Hematopoietic multipotent progenitor cell treated with erythropoietin and hydrocortisone succinate and interleukin-3 and kit ligand, for 6 days (in vitro differentiated cells): ENCODE results near the gene RABEP2.
"Not testable (repeated sequence)": the region's sequence is repeated elsewhere in the genome, so short reads cannot be mapped to it uniquely, and the experiment has no call there.

Experiments used
- DNase-seq: peaks from one replicate; pipeline ENCODE4 v3.0.0-alpha.2; 2015

Gene RABEP2

DNA sequence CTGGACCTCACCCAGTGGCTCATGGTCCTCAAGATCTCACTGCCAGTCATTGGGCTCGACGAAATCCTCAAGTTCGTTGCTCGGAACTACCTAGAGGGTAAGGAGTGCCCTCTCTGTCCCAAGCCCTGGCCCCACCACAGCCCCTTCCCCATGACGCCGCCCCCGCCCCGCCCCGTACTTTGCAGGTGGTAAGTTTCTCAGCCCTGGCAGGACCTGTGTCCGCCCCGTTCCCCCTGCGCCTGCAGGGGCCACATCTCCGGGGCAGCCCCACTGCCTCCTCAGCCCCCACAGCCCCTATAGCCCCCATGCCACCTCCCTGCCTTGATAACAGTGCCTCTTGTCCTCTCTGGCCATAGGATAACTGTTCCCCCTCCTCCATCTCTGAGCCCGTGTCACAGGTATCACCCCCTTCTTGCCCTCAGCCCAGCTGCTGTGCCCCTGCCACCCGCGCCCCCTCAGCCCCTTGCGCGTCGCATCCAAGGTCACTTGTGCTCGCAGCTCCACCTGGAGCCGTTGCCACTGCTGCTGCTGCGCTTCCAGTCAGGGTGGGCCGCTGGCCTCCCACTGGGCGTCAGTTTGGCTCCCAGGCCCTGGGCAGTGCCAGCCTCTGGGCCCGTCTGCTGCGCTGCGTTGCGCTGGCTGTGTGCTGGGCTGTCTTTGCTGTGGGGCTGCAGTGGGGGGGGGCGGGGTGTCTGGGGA lies 21.5 kb downstream of the RABEP2 start:
- DNase-seq, result no peak

DNA sequence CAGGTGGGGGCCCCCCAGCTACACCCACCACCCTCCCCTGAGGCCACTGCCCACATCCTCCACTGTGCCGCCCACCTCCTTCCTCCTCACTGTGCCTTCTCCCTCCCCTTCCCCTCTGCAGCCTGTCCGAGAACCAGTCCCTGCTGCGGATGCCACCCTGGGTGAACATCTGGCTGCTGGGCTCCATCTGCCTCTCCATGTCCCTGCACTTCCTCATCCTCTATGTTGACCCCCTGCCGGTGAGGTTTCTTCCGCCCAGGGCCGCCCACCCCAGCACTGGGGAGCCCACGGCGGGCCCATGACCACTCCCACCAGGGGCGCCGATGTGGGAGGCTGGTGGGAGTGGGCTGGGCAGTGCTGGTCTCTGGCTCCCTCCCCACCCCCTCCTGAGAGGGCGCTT lies 22.1 kb downstream of the RABEP2 start:
- DNase-seq, result no peak

DNA sequence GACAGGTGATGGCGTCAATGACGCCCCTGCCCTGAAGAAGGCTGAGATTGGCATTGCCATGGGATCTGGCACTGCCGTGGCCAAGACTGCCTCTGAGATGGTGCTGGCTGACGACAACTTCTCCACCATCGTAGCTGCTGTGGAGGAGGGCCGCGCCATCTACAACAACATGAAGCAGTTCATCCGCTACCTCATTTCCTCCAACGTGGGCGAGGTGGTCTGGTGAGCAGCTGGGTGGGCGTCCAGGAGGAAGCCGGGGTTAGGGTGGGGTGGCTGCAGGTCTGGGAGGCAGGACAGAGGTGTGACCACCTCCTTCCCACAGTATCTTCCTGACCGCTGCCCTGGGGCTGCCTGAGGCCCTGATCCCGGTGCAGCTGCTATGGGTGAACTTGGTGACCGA lies 23.2 kb downstream of the RABEP2 start:
- DNase-seq, result no peak

DNA sequence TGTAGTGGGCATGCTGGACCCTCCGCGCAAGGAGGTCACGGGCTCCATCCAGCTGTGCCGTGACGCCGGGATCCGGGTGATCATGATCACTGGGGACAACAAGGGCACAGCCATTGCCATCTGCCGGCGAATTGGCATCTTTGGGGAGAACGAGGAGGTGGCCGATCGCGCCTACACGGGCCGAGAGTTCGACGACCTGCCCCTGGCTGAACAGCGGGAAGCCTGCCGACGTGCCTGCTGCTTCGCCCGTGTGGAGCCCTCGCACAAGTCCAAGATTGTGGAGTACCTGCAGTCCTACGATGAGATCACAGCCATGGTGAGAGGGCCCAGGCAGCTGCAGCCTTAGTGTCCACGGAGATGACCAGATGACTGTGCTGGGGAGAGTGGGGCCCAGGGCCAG lies 24.4 kb downstream of the RABEP2 start:
- DNase-seq, result no peak

DNA sequence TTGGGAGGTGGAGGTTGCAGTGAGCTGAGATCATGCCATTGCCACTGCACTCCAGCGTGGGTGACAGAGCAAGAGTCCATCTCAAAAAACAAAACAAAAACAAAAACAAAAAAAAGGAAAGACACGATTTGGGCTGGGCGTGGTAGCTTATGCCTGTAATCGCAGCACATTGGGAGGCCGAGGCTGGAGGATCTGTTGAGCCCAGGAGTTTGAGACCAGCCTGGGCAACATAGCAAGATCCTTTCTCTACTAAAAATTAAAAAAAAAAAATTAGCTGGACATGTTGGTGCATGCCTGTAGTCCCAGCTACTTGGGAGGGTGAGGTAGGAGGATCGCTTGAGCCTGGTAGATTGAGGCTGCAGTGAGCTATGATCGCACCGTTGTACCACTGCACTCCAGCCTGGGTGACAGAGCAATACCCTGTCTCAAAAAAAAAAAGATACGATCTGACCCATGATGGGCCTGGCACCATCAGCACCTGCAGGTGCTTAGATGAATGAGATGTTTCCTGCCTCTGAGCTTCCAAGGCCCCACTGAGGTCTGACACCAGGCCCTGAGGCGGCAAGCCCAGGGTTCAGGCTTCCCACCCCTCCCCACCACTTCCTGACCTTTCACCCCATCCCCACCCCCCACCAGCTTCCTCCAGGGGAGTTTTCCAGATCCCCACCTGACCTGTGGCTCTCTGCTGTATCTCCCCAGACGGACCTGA lies 25.0 kb downstream of the RABEP2 start:
- DNase-seq, result no peak

DNA sequence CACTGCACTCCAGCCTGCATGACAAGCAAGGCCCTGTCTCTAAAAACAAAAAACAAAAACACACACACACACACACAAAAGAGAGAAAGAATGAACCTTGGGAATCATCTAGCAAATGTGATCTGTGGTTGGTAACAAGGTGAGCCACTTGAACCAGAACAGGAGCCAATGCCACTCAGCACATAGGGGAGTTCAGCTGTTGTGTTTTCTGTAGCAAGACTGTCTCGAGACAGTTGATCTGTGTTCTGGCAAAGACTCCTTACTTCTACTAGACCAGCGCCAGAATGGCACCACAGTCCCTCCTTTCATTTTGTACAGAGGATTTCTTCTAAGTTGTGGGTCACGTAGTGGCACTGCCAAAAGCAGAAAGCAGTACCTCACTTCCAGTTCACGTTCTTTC lies 26.1 kb downstream of the RABEP2 start:
- no peak for DNase-seq

DNA sequence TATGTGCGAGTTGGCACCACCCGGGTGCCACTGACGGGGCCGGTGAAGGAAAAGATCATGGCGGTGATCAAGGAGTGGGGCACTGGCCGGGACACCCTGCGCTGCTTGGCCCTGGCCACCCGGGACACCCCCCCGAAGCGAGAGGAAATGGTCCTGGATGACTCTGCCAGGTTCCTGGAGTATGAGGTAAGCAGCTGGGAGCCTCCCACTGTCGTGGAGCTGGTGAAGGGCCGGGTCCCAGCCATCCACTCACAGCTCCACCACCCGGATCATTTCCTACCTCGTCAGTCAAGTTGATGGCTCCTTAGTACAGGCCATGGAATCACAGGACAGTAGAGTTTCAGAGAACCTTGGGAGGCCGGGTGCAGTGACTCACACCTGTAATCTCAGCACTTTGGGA lies 26.8 kb downstream of the RABEP2 start:
- DNase-seq, result no peak

DNA sequence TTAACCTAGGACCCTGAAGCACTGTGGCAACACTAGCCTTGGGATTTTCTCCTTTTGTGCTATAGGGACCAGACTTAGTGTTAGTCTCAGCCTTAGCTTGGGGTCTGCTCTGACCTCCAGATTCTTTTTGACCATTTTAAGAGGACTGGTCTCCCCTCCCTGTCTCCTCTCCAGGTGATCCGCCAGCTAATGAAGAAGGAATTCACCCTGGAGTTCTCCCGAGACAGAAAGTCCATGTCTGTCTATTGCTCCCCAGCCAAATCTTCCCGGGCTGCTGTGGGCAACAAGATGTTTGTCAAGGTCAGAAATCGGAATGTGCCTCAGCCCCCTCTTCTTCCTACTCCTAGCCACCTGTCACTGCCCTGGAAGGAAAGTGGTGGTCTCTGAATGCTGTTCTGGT lies 27.2 kb downstream of the RABEP2 start:
- no peak for DNase-seq

DNA sequence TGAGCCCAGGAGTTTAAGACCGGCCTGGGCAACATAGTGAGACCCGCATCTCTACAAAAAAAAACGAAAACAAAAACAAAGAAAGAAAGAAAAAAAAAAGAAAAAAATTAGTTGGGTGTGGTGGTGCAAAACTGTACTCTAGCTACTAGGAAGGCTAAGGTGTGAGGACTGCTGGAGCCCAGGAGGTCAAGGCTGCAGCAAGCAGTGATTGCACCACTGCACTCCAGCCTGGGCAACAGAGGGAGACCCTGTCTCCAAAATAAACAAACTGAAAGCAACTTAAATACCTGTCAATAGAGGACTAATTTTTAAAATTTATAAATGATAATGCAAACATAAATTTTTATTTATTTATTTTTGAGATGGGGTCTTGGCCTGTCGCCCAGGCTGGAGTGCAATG lies 29.4 kb downstream of the RABEP2 start:
- no peak for DNase-seq

DNA sequence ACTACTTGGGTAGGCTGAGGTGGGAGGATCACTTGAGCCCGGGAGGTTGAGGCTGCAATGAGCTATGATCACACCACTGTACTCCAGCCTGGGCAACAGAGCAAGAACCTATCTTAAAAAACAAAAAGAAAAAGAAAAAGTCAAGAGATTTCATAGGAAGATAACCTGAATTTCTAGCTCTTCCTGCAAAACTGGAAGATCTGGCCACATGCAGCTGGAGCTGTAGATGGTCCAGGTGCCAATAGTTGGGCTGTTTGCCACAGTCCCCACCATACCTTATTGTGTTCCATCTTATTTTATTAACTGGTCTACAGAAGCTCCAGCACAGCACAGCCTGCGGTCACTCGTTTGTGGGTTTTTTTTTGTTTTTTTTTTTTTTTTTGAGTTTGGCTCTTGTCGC lies 31.7 kb downstream of the RABEP2 start:
- DNase-seq, result no peak

DNA sequence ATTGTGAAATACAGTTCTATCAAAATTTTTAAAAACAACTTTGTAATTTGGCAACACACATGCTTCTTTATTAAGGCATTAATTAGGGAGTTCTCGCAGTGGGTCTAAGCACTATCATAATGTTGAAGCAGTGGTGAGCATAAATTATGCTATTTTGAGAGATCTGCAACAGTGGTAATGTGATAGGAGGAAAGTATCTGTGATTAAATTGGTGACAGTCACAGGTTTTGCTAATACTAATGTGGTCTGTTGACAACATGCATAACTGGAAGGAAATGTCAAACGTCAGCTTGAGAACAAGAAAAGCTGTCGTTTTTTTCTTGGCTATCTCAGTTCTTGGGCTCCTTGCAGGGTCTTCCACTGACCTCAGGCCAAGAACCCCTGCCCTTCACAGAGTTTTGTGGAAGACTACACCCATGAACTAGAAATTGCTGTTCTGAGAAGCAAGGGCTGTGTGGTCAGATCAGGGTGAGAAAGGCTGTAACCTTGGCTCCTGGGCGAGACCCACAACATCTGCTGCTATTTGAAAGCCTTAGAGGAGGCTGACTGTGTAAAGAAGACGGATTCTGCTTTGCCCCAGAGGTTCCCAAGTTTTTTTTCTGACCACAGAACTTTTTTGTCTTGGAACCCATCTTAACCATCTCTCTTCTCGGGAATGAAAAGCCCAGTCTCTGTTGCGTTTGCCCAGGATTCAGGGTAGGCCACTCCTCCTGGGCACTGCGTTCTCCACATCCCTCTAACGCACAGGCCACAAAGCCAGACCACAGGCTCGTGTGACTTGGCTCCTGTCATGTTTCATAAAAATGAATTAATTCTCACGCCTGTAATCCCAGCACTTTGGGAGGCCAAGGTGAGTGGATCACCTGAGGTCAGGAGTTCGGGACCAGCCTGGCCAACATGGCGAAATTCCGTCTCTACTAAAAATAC lies 32.8 kb downstream of the RABEP2 start:
- DNase-seq, result no peak

DNA sequence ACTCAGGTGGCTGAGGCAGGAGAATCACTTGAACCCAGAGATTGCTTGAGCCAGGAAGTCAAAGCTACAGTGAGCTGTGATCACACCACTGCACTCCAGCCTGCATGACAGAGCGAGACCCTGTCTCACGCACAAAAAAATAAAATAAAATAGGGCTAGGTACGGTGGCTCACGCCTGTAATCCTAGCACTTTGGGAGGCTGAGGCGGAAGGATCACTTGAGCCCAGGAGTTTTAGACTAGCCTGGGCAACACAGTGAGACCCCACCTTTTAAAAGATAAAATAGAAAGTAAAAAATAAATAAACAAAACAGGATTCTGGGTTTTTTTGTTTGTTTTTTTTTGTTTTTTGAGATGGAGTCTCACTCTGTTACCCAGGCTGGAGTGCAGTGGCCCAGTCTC lies 34.7 kb downstream of the RABEP2 start:
- DNase-seq, result not testable (repeated sequence)

DNA sequence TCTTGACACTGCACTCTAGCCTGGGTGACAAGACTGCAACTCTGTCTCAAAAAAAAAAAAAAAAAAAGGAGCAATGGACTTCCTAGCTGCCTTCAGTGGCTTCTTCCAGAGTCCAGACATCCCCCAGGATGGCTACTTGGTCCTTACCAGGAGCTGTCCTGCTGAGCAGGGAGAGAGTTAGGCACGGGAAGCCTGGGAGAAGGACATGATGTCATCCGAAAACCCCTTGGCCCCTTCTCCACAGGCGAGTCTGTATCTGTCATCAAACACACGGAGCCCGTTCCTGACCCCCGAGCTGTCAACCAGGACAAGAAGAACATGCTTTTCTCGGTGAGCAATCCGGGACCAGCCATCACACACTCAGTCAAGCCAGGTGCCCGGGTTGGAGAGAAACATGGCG lies 38.1 kb downstream of the RABEP2 start:
- DNase-seq, result no peak

DNA sequence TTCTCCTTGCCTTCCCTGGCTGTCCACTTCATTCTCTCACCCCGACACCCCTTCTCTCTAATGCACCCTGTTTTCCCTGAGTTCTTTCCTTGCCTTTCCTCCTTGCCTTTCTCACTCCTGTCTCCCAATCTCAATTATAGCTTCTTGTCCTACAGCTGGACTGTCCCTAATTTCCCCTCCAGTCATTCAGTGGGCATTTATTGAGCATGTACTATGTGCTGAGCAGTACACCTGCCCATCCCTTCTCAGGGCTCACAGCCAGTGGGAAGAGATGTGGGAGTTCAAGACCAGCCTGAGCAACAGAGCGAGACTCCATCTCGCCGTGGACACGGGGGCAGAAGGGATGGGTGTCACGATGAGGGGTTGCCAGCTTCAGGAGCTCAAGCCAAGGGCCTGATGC lies 41.0 kb downstream of the RABEP2 start:
- DNase-seq, result no peak

DNA sequence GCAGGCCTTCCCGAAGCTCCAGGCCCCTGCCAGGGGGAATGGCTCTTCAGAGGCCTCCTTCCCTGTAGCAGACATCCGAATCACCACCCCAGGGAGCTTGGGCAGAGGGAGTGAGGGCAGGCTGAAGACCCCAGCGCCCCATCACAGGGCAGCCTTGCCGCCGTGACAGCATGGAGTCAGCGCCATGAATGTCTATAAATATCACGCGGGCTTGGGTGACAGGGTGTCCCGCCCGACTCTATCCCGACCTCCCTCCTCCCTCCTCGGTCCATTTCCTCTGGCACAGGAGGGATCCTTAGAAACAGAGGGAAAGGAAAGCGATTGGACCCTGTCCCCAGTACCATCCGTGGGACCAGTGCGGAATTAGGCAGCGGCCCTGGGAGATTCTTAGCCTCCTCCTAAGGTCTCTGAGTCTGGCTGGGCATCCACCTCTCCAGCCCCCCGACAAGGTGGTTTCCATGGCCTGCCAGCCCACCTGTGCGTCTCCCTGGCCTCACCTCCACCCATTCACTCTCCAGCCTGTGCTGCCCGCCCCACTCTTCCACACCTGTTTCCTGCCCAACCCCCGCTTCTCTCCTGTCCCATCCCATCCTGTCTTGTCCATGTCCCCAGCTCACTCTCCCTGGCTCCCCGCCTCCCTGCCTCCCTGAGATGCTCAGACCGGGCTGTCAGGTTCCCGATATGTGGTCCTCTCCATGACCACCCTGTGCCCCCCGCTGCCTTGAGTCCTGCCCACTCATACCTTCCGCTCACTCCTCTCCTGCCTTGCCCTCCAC lies 41.6 kb downstream of the RABEP2 start:
- DNase-seq, result no peak

DNA sequence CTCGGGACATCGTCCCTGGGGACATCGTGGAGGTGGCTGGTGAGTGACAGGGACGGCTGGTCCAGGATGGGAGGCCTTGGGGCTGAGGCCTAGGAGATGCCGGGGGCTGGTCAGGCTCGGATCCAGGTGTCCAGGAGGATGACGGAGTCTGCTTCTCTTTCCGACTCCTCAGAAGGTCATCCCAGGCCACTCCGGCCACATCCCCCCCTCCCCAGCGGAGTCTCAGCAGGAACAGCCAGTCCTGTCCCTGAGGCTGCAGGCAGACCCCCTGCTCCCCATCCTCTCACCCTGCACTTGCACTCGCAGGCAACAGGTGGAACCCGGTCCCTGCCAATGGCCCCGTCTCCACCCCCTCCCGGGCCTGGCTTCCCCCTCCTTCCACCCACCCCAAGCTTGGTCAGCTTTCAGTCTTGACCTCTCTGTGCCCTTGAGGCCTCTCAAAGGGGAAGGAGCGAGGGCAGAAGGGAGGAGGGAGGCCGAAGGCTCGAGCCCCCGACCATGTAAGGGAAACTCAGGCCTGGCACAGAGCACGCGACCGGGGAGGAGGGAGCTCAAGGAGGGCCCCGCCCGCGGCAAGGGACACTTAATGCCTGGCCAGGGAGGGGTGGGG lies 42.4 kb downstream of the RABEP2 start:
- DNase-seq, result no peak

DNA sequence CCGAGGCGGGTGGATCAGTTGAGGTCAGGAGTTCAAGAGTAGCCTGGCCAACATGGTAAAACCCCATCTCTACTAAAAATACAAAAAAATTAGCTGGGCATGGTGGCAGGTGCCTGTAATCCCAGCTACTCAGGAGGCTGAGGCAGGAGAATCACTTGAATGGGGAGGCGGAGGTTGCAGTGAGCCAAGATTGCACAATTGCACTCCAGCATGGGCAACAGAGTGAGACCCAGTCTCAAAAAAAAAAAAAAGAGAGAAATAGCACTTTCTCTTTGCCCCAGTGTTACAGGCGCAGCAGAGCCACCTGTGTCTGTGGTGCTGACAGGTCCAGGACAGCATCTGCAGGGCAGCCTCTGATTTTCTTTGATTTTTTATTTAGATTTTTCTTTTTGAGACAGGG lies 43.5 kb downstream of the RABEP2 start:
- not testable (repeated sequence) for DNase-seq

DNA sequence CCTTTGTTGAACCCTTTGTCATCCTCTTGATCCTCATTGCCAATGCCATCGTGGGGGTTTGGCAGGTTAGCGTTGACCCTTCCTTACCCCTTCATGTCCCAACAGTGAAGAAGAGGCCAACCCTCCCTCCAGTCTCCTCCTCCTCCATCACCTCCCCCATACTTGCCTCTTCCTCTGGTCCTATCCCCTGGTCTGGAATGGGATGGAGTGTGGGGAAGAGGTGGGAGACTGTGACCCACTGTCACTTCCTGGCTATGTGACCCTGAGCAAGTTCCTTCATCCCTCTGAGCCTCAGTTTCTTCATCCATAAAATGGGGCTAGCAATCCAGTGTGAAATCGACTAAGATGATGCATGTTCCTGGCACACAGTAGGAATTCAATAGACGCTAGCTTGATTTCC lies 44.1 kb downstream of the RABEP2 start:
- no peak for DNase-seq

DNA sequence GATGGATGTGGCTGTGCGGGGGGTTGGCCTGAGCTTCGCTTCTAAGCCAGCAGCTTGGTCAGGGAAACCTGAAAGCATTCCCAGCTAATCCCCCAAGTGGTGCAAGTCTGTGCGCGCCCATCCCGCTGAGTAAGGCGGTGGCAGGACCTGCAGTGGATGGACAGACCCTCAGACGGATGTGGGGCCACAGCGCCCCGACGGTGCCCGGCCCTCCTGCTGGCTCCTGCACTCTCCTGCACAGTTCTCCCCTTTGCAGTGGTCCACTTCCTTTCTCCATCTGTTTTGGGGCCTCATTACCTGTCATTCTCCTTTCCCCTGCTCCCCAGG lies 44.5 kb downstream of the RABEP2 start:
- no peak for DNase-seq

DNA sequence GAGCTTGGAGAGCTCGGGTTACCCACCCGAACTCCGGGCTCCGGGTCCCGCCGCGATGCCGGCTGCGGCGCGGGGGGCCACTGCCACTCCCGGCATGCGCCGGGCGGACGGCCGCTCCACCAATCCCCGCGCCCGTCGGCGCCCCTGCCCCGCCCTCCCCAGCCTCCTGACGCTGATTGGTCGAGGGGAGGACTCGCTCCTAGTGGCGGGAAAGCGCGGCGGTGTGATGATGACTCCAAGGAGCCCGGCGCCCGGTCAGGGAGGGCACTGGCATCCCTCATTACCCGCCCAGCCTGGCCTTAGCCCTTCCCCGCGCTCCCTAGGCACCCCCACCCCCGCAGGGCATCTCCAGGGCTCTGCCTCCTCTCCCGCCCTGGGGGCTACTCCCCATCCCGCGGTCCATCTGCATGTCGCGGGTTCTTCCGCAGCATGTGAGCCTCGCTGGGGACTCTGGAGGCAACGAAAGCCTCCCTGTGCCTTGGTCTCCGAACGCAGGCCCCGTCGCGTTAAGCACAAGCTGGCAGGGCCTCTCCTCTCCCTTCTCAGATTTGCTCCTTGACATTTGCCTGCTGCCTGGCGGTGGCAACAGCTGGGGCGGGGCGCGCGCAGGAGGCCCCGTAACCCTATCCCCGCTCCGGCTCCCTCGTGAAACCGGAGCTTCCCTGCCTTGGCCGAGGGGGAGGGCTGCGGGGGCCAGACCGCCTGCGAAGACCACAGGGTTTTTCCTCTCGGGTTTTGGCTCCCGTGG lies 45.0 kb downstream of the RABEP2 start:
- peak; percentile 91 for DNase-seq

DNA sequence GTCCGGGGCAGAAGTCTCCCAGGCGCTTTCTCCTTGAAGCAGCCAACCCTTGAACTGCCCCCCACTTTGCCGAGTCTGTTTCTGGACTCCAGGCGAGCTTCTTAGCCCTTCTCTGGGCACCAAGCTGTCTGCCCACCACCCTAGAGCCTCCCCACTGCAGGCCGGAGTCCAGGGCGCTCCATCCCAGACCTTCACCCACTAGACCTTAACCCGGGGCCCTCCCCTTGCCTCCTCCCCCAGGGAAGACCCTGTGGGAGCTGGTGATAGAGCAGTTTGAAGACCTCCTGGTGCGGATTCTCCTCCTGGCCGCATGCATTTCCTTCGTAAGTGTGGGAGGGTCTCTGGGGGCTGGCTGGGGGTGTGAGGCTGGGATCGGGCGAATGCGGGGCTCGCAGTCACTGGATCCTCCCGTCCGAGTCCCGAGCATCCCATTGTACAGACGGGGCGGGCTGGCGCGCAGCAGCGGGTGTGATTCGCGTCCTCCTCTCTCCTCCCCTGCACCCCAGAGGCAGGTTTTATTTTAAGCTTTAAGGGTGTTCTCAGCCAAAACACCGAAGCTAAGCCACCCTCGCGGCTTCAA lies 45.7 kb downstream of the RABEP2 start:
- no peak for DNase-seq
